GM19463 (cell line): ENCODE measurements around the gene HNRNPLL.
A peak's percentile ranks its signal among the peaks of the same experiment; 100 is the strongest.
"Not testable (repeated sequence)": the region's sequence is repeated elsewhere in the genome, so short reads cannot be mapped to it uniquely, and the experiment has no call there.

ENCODE experiments used
- ATAC-seq: cut with Tn5 transposase; IDR thresholded peaks from one replicate; pipeline ENCODE4 v1.9.1; 2021; ENCODE audit warnings: mild to moderate bottlenecking, moderate library complexity; ENCODE audit not compliant: unreplicated experiment

HNRNPLL gene

GRCh38 chr2:38620282-38620977 lies 17.7 kb upstream of the HNRNPLL start:
- no peak for ATAC-seq

DNA sequence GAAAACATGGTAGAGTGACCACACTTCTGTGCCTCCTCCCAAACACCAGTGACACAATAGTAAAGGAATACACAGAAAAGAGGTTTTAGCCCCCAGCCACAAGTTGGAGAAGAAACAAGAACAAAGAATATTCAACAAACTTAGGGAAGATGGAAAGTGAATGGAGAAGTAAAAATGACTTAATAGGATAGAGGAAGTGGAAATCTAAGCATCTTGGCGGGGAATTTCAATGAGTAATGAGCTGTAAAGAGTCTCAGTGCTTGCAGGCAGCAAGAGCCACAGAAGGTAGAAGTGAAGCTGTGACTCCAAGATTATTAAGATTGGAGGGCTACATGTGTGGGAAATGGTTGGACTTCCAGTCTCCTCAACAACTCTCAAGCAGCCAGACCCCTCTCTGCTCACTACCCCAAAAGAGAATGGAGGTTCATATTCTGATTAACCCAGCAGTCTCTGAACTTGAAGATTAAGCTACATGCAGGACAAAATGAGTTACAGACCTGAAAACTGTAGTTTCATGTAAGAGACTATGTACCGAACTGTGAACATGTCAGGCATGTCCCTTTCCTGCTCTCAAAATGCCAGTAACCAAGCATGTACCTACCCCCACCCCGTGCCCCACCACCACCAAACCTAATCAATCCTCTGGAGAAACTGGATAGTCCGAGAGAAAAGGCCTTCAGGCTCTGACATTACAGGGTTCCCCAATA lies 16.9 kb upstream of the HNRNPLL start:
- ATAC-seq: no peak

GRCh38 chr2:38617301-38617700 lies 14.6 kb upstream of the HNRNPLL start:
- no peak for ATAC-seq

- no peak for ATAC-seq
Observed at GRCh38 chr2:38615237-38615636, 12.5 kb upstream of the HNRNPLL start.

- ATAC-seq: no peak
Observed at GRCh38 chr2:38613849-38614213, 11.1 kb upstream of the HNRNPLL start.

GRCh38 chr2:38613126-38613848 lies 10.6 kb upstream of the HNRNPLL start:
- ATAC-seq: no peak

- ATAC-seq: peak; percentile 59
Observed at GRCh38 chr2:38610851-38611801, 8.4 kb upstream of the HNRNPLL start.

GRCh38 chr2:38609246-38609645 lies 6.5 kb upstream of the HNRNPLL start:
- not testable (repeated sequence) for ATAC-seq

DNA sequence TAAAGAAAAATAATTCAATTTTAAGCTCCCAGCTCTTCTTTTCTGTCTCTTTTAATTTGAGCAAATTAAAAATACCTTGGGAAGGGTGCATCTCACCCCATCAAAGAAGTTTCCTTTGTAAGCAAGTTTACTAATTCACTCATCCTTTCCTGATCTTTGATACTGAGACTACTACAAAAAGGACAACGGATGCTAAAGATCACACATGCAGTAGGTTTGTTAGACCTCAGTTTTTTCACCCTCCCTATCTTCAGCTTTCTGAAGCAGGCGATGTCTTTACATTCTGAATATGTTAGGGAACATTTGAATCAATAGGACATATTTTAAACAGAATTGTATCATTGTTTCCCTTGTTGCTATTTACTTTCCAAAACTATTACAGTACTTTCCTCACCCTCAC lies 6.0 kb upstream of the HNRNPLL start:
- ATAC-seq: no peak

DNA sequence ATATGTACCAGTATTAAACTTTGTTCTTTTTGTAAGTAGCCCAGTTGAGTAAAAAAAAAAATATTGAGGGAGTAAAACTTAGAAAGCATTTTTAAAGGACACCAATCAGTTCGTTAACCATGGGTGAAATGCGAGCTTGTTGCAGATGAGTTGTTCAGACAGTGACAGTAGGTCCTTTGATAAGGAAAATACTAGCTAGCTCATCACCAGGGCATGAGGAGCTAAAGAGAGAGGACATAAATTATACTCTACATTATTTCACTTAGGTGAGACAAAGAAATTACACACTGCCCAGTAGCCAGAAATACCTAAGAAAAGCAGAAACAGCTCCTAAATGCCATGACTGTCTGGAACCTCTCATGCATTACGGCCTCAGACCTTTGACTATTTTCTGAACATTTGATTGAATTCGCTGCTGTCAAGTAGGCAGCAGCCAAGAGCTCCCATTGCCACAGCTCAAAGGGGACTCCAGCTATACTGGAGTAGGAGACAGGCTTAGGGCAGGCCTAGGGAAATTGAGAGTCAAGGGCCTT lies 2.6 kb upstream of the HNRNPLL start:
- no peak for ATAC-seq

DNA sequence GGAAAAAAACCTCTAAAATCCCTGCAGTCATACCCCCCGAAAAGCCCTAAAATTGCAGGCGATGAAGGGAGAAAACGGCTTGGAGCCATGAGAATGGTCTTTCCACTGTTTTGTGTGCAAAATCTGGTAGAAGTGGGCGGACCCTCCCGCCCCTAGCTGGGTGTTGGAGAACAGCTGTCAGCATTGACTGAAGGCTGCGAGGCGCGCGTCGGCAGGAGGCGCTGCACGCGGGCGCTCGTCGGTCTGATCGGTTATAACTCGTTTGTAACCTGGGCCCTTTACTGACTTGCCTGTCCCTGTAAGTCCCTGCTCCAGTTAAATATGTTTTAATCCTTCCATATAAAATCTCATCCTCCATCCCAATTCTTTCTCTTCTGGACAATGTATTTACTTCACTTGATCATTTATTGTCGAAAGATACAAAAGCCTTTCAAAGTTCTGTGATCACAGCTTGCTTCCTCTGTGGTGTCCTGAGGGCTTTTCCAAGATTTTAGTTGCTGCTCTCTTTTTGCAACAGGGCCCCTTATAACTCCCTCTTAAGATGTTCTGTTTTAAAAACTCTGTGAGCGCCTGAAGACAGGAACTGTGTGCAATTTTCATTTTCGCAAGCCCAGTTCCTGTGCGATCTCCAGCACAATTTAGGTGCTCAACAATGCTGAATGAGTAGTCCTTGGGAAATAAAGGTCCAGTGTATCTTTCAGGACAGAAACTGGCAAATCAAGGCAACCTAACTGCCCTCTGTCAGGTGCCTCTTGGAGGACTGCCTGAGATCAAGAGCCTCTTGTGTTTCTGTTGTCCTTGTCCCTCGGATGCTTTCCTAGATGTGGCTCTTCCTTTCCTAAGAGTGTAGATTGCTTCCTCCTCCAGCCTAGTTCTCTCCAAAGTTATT lies 918 bp upstream of the HNRNPLL start:
- peak; percentile 38 for ATAC-seq

- ATAC-seq: peak; percentile 20
Observed at GRCh38 chr2:38602136-38602731, 494 bp downstream of the HNRNPLL start.

DNA sequence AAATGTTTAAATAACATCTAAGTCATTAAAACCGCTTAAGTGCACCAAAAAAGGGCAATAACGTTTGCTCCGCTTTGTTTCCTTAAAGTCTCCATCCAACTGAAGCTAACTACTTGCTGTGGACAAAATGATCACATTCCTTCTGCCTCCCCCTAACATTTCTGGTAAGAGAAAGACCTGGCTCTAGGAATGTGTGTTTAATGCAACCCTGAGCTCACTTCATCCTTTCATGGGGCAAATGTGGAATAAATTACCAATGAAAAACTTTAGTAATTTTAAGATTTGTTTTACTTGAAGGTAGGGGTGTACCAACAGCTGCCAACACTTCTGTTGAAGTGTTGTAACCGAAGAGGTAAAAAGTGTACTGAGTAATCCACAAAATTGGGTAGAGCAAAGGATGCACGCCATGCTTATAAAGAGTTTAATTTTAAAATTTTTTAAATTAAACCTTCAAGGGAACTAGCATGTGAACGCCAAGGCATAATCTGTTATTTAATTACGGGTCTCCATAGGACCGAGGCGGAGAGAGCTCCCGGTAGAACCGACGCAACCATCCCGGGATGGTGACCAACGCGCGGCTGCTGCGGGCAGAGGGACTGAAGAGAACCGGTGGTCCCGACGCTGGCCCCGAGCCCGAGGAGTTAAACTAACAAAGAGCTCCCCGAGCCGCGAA lies 1.1 kb downstream of the HNRNPLL start:
- ATAC-seq: no peak

DNA sequence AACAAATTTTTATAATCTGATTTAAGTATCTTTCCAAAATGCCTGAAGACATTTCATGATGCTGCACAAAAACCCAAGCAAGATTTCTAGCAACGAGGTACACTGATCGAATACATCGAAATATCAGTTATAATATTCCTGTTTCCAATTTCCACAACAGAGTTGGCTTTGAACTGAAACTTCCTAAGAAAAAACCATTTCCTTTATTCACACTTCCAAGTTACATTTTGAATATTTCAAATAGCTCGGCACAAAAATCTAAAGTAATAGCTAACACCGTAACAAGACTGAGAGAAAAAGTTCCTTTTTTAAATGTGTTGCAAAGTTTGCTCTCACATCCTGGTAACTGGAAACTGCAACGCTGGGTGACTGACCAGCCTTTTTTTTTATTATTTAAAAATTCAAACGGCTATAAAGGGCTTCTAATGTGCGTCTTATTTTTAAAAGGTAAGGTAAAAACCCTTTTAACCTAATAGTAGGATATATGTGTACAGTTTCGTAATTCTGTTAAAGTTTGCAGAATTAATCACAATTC lies 1.7 kb downstream of the HNRNPLL start:
- ATAC-seq: no peak

GRCh38 chr2:38600242-38600891 lies 2.4 kb downstream of the HNRNPLL start:
- ATAC-seq: no peak

GRCh38 chr2:38599706-38600105 lies 3.0 kb downstream of the HNRNPLL start:
- no peak for ATAC-seq

DNA sequence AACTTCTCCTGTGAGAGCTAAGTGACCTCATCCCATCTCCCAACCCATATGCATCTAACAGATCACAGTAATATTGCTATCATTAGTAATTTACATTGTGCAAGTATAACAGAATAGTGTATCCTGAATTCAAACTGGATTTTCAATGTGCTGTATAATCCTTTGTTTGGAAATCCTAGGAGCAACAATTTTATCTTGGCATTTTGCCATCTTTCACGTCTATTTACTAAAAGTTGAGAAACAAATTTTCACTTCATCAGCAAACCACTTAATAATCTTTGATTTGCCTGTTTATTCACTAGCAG lies 3.8 kb downstream of the HNRNPLL start:
- no peak for ATAC-seq
